HL-60/S4 (cell line): ENCODE results near the gene WBP11.

Experiments used
- in situ Hi-C: fragments of 300-500 bp; cut with MboI; formaldehyde crosslinking; loops from 2 replicates; pipeline ENCODE4 v1.14.3; 2022; ENCODE audit warnings: low sequenced_read_pairs

WBP11 gene

GRCh38 chr12:14827043-14827442 is 23.8 kb upstream of the WBP11 start:
- in situ Hi-C loops: loop anchor here (25.0 kb wide), 1 partner anchor 435 kb away; no protein-coding TSS in a partner anchor

GRCh38 chr12:14826491-14826890 is 23.2 kb upstream of the WBP11 start:
- in situ Hi-C loops: loop anchor here (25.0 kb wide), 1 partner anchor 436 kb away; no protein-coding TSS in a partner anchor

- in situ Hi-C loops: loop anchor here (25.0 kb wide), 1 partner anchor 437 kb away; no protein-coding TSS in a partner anchor
Measured at GRCh38 chr12:14825256-14825655, 22.0 kb upstream of the WBP11 start.

GRCh38 chr12:14824012-14824634 is 20.8 kb upstream of the WBP11 start:
- in situ Hi-C loops: no loop called here

- in situ Hi-C loops: no loop called here
Measured at GRCh38 chr12:14814014-14814413, 10.7 kb upstream of the WBP11 start, which contains the start of gene SMCO3. TSS of gene SMCO3 (minus strand) at chr12:14814182. CDS start at chr12:14806680, 7,502 bp downstream.

- in situ Hi-C loops: no loop called here
Measured at GRCh38 chr12:14811486-14811885, 8.2 kb upstream of the WBP11 start.

GRCh38 chr12:14810953-14811483 is 7.7 kb upstream of the WBP11 start:
- in situ Hi-C loops: no loop called here

GRCh38 chr12:14810167-14810952 is 7.1 kb upstream of the WBP11 start:
- in situ Hi-C loops: no loop called here

GRCh38 chr12:14803830-14804160 is 517 bp upstream of the WBP11 start:
- in situ Hi-C loops: no loop called here

GRCh38 chr12:14802721-14803010 is 612 bp downstream of the WBP11 start:
- in situ Hi-C loops: no loop called here

GRCh38 chr12:14802247-14802646 is 1.0 kb downstream of the WBP11 start:
- in situ Hi-C loops: no loop called here

- in situ Hi-C loops: no loop called here
Measured at GRCh38 chr12:14795028-14795448, 8.2 kb downstream of the WBP11 start.

- in situ Hi-C loops: no loop called here
Measured at GRCh38 chr12:14785568-14785967, 17.7 kb downstream of the WBP11 start.

GRCh38 chr12:14784471-14784870 is 18.8 kb downstream of the WBP11 start:
- in situ Hi-C loops: no loop called here

GRCh38 chr12:14782756-14783155 is 20.5 kb downstream of the WBP11 start:
- in situ Hi-C loops: no loop called here

- in situ Hi-C loops: no loop called here
Measured at GRCh38 chr12:14781563-14781962, 21.7 kb downstream of the WBP11 start.

GRCh38 chr12:14780859-14781258 is 22.4 kb downstream of the WBP11 start:
- in situ Hi-C loops: no loop called here

GRCh38 chr12:14779834-14780233 is 23.4 kb downstream of the WBP11 start:
- in situ Hi-C loops: no loop called here

GRCh38 chr12:14777271-14777670 is 26.0 kb downstream of the WBP11 start:
- in situ Hi-C loops: no loop called here

- in situ Hi-C loops: no loop called here
Measured at GRCh38 chr12:14776236-14776961, 26.9 kb downstream of the WBP11 start.

GRCh38 chr12:14775636-14775980 is 27.7 kb downstream of the WBP11 start:
- in situ Hi-C loops: no loop called here
